IMR-90 (cell line): ENCODE measurements around the gene MGAT3. TPM values are rescaled to one million over a fixed set of nuclear protein-coding genes. Genes with fewer than 3 reads are reported as not detected.
A peak's percentile ranks its signal among the peaks of the same experiment; 100 is the strongest.

ENCODE experiments used
- ATAC-seq: fragments of 200-7000 bp; cut with Tn5 transposase; 2 replicates; pipeline ENCODE4 v1.9.1; 2020; ENCODE audit warnings: low read depth, mild to moderate bottlenecking, moderate library complexity
- BruUV-seq: library from RNA; stranded (reverse); fragments of 400-500 nt; replicated peaks from 2 replicates; lab custom pipeline; 2021; lab: Mats Ljungman, UMichigan
- CTCF ChIA-PET: fragments of 300-600 bp; formaldehyde crosslinking; extraction: SDS; loops from one replicate; lab custom pipeline; 2021; ENCODE audit warnings: antibody characterized with exemption; lab: Yijun Ruan, JAX
- POLR2A ChIA-PET: fragments of 300-600 bp; sonication (Branson Sonifier 250); formaldehyde crosslinking; loops from one replicate; lab custom pipeline; 2022; ENCODE audit warnings: antibody characterized with exemption; ENCODE audit not compliant: unreplicated experiment; lab: Charles Lee
- DNase-seq: peaks from one replicate; pipeline ENCODE4 v3.0.0; 2013
- H2AFZ ChIP-seq: replicated peaks from 2 replicates; pipeline ENCODE3; 2013; ENCODE audit warnings: low read length, mild to moderate bottlenecking; ENCODE audit not compliant: poor library complexity
- H2AK5ac ChIP-seq: 2 replicates; pipeline ENCODE4 v1.6.1; 2013; ENCODE audit warnings: low read depth, low read length, inconsistent platforms
- H2AK9ac ChIP-seq: replicated peaks from 2 replicates; pipeline ENCODE3; 2013; ENCODE audit warnings: mild to moderate bottlenecking, low read depth, low read length, moderate library complexity; ENCODE audit not compliant: poor library complexity
- H2BK120ac ChIP-seq: 2 replicates; pipeline ENCODE4 v1.6.1; 2013; ENCODE audit warnings: low read depth, low read length, inconsistent platforms
- H2BK15ac ChIP-seq: 3 replicates; pipeline ENCODE4 v1.6.1; 2013; ENCODE audit warnings: low read depth, low read length, inconsistent platforms
- H2BK20ac ChIP-seq: 2 replicates; pipeline ENCODE4 v1.6.1; 2013; ENCODE audit warnings: low read depth, mild to moderate bottlenecking, inconsistent platforms, low read length, moderate library complexity
- H2BK5ac ChIP-seq: 2 replicates; pipeline ENCODE4 v1.6.1; 2013; ENCODE audit warnings: mild to moderate bottlenecking, low read depth, low read length, inconsistent platforms; ENCODE audit not compliant: poor library complexity, severe bottlenecking
- H3K14ac ChIP-seq: replicated peaks from 2 replicates; pipeline ENCODE4 v1.6.1; 2013; ENCODE audit warnings: low read depth, low read length, inconsistent platforms
- H3K18ac ChIP-seq: 2 replicates; pipeline ENCODE4 v1.6.1; 2013; ENCODE audit warnings: low read depth, low read length, control low read depth
- H3K23ac ChIP-seq: 2 replicates; pipeline ENCODE4 v1.6.1; 2013; ENCODE audit warnings: low read depth, low read length, inconsistent platforms
- H3K27ac ChIP-seq: 2 replicates; pipeline ENCODE4 v1.5.1; 2013; ENCODE audit warnings: mild to moderate bottlenecking, control low read depth, low read length; ENCODE audit not compliant: insufficient read depth
- H3K27me3 ChIP-seq: 2 replicates; pipeline ENCODE4 v1.6.1; 2013; ENCODE audit warnings: low read length; ENCODE audit not compliant: control insufficient read depth, insufficient read depth
- H3K36me3 ChIP-seq: 2 replicates; pipeline ENCODE4 v1.6.1; 2013; ENCODE audit warnings: low read length, mixed read lengths; ENCODE audit not compliant: control insufficient read depth, insufficient read depth
- H3K4ac ChIP-seq: 2 replicates; pipeline ENCODE4 v1.6.1; 2013; ENCODE audit warnings: low read depth, low read length, inconsistent platforms
- H3K4me1 ChIP-seq: 2 replicates; pipeline ENCODE4 v1.6.1; 2013; ENCODE audit warnings: low read length, mixed read lengths; ENCODE audit not compliant: control insufficient read depth, insufficient read depth
- H3K4me2 ChIP-seq: 2 replicates; pipeline ENCODE4 v1.6.1; 2013; ENCODE audit warnings: low read depth, mild to moderate bottlenecking, control low read depth, low read length, moderate library complexity
- H3K4me3 ChIP-seq: 2 replicates; pipeline ENCODE4 v1.5.1; 2013; ENCODE audit warnings: low read depth, mild to moderate bottlenecking, control low read depth, low read length, moderate library complexity; ENCODE audit not compliant: insufficient read depth
- H3K56ac ChIP-seq: 2 replicates; pipeline ENCODE4 v1.6.1; 2013; ENCODE audit warnings: low read length, inconsistent platforms; ENCODE audit not compliant: insufficient read depth; ENCODE audit errors: extremely low read depth
- H3K79me1 ChIP-seq, 2 experiments: 2 replicates each; pipeline ENCODE4 v1.6.1; 2013; ENCODE audit warnings: low read length in 2 of 2, inconsistent platforms in 1 of 2, low read depth in 1 of 2
- H3K9ac ChIP-seq: 2 replicates; pipeline ENCODE4 v1.6.1; 2013; ENCODE audit warnings: low read depth, low read length, control low read depth
- H3K9me1 ChIP-seq: 2 replicates; pipeline ENCODE4 v1.6.1; 2013; ENCODE audit warnings: low read length, inconsistent platforms; ENCODE audit not compliant: insufficient read depth
- H3K9me3 ChIP-seq: 2 replicates; pipeline ENCODE4 v1.6.1; 2013; ENCODE audit warnings: low read length; ENCODE audit not compliant: control insufficient read depth, insufficient read depth
- H4K20me1 ChIP-seq: 2 replicates; pipeline ENCODE4 v1.6.1; 2013; ENCODE audit warnings: low read length, inconsistent platforms; ENCODE audit not compliant: insufficient read depth
- H4K5ac ChIP-seq: 2 replicates; pipeline ENCODE4 v1.6.1; 2013; ENCODE audit warnings: mild to moderate bottlenecking, low read depth, low read length, control low read depth
- H4K8ac ChIP-seq, 2 experiments: 2 replicates each; pipeline ENCODE4 v1.6.1; 2013; ENCODE audit warnings: low read depth in 2 of 2, low read length in 2 of 2, control low read depth in 1 of 2, inconsistent platforms in 1 of 2
- H4K91ac ChIP-seq: 2 replicates; pipeline ENCODE4 v1.6.1; 2013; ENCODE audit warnings: low read depth, low read length, inconsistent platforms; ENCODE audit not compliant: insufficient read depth
- BHLHE40 ChIP-seq: fragments of 150-350 bp; IDR thresholded peaks from 2 replicates; pipeline ENCODE4 v1.6.1; 2016; ENCODE audit warnings: mild to moderate bottlenecking, low read depth, low read length
- CEBPB ChIP-seq: IDR thresholded peaks from 2 replicates; pipeline ENCODE4 v1.6.1; 2012; ENCODE audit warnings: low read depth, low read length, improper control_type of control experiment
- CHD1 ChIP-seq: IDR thresholded peaks from 2 replicates; pipeline ENCODE4 v1.6.1; 2012; ENCODE audit warnings: low read depth, low read length, improper control_type of control experiment
- CTCF ChIP-seq: conservative IDR thresholded peaks from 2 replicates; pipeline ENCODE4 v1.5.1; 2012; ENCODE audit warnings: mild to moderate bottlenecking, low read depth, low read length, improper control_type of control experiment
- ELK1 ChIP-seq: fragments of 150-350 bp; IDR thresholded peaks from 2 replicates; pipeline ENCODE4 v1.6.1; 2016; ENCODE audit warnings: low read depth, mild to moderate bottlenecking, low read length, moderate library complexity, borderline replicate concordance
- FOS ChIP-seq: fragments of 150-350 bp; IDR thresholded peaks from 2 replicates; pipeline ENCODE4 v1.6.1; 2016; ENCODE audit warnings: low read depth, low read length
- MAFK ChIP-seq: IDR thresholded peaks from 2 replicates; pipeline ENCODE4 v1.6.1; 2012; ENCODE audit warnings: low read depth, low read length, improper control_type of control experiment
- MAZ ChIP-seq: IDR thresholded peaks from 2 replicates; pipeline ENCODE4 v1.6.1; 2012; ENCODE audit warnings: low read depth, mild to moderate bottlenecking, low read length, improper control_type of control experiment, moderate library complexity, borderline replicate concordance
- MXI1 ChIP-seq: IDR thresholded peaks from 2 replicates; pipeline ENCODE4 v1.6.1; 2012; ENCODE audit warnings: low read depth, mild to moderate bottlenecking, low read length, moderate library complexity, borderline replicate concordance
- NFE2L2 ChIP-seq: fragments of 150-350 bp; IDR thresholded peaks from 2 replicates; pipeline ENCODE4 v1.6.1; 2016; ENCODE audit warnings: low read depth, mild to moderate bottlenecking, low read length
- POLR2A ChIP-seq: IDR thresholded peaks from 2 replicates; pipeline ENCODE4 v1.6.1; 2012; ENCODE audit warnings: mild to moderate bottlenecking, low read depth, low read length
- RAD21 ChIP-seq: IDR thresholded peaks from 2 replicates; pipeline ENCODE4 v1.6.1; 2012; ENCODE audit warnings: low read length, improper control_type of control experiment
- SMC3 ChIP-seq: fragments of 150-350 bp; IDR thresholded peaks from 2 replicates; pipeline ENCODE4 v1.6.1; 2016; ENCODE audit warnings: low read depth, mild to moderate bottlenecking, antibody characterized with exemption, low read length, moderate library complexity
- USF2 ChIP-seq: fragments of 150-350 bp; IDR thresholded peaks from 2 replicates; pipeline ENCODE4 v1.6.1; 2017; ENCODE audit warnings: mild to moderate bottlenecking, antibody characterized with exemption, low read length, low read depth
- WGBS, 2 experiments: methylation state at CpG; one replicate each; pipeline versions ENCODE4 v1.1.5 to v1.1.7; 2013; ENCODE audit warnings: missing lambda C conversion rate in 2 of 2; ENCODE audit not compliant: insufficient read length in 1 of 2; ENCODE audit errors: extremely low coverage in 2 of 2; 5-methylcytosine and 5-hydroxymethylcytosine counted together
- dilution Hi-C: fragments of 300-500 bp; cut with HindIII; formaldehyde crosslinking; loops from one replicate; pipeline ENCODE4 v1.14.3; 2018; ENCODE audit warnings: low sequenced_read_pairs; ENCODE audit not compliant: unreplicated experiment
- in situ Hi-C: fragments of 300-500 bp; cut with MboI; formaldehyde crosslinking; loops from 3 replicates; pipeline ENCODE4 v1.14.3; 2019; ENCODE audit warnings: low sequenced_read_pairs, inconsistent platforms, mixed read lengths
- intact Hi-C: fragments of 100-400 bp; cut with micrococcal nuclease; formaldehyde crosslinking; loops from 2 replicates; pipeline ENCODE4 v1.10.0; 2022
- polyA plus RNA-seq, 3 experiments: library from polyadenylated mRNA; depleted of rRNA; stranded (reverse); fragments of >200 nt; gene quantifications; 2 replicates each; pipeline ENCODE4 v1.2.3, GENCODE V29; 2012; ENCODE audit warnings: low replicate concordance in 1 of 3
- total RNA-seq: library from RNA; depleted of rRNA; stranded (reverse); fragments of >200 nt; gene quantifications from 2 replicates; pipeline ENCODE4 v1.2.3, GENCODE V29; 2012

Gene MGAT3
- total and polyA plus RNA-seq, 2 of the 4 experiments (the other 2 are of a cell fraction) = 0.36 to 1.1 TPM

GRCh38 chr22:39472570-39473556 lies 16.1 kb downstream of the MGAT3 start:
- CTCF ChIA-PET = no interaction called here
- Histone ChIP-seq H4K91ac (peak overlapping the region; percentile 77), H2AFZ (no peak overlapping the region), H2BK120ac (peak overlapping the region; percentile 95), H4K5ac (no peak overlapping the region; the same call in 1 of the 2 replicates), H2BK5ac (no peak overlapping the region), H3K4ac (peak overlapping the region; percentile 96), H2AK5ac (peak overlapping the region; percentile 48), H3K27ac (no peak overlapping the region), H3K27me3 (no peaks in the 10 kb centered on the region), H3K9me3 (no peaks in the 10 kb centered on the region), H2BK20ac (peak overlapping the region; percentile 91), H3K36me3 (no peaks in the 10 kb centered on the region), H2BK15ac (peak overlapping the region; percentile 69; the same call in 2 of the 3 replicates), H3K23ac (no peak overlapping the region), H3K9ac (no peak overlapping the region), H3K56ac (no peak overlapping the region), H3K79me1 (no peaks in the 10 kb centered on the region), H3K18ac (no peak overlapping the region), H3K9me1 (peaks cover 26% of the 10 kb centered on the region), H3K4me3 (no peak overlapping the region), H3K4me2 (no peak overlapping the region), H2AK9ac (peak overlapping the region; percentile 78), H4K20me1 (no peaks in the 10 kb centered on the region), H3K4me1 (peaks cover 40% of the 10 kb centered on the region), H3K14ac (peak overlapping the region; percentile 82; the same call in 1 of the 2 replicates), H4K8ac (peak overlapping the region; percentile 46 to 88; a peak in 2 of 4 replicates)
- WGBS, 2 experiments = 74% methylated on average over 13 of the region's 19 CpGs; no CpG with 5 or more reads in 1 of the 2 experiments
- no peak for ATAC-seq
- intact Hi-C loops (no loop called here), dilution Hi-C loops (no loop called here), in situ Hi-C loops (no loop called here)
- no peak for DNase-seq
- POLR2A ChIA-PET = no interaction called here
- BruUV-seq = no TSS peak
- TF ChIP-seq CHD1 = no peak
- TF ChIP-seq MAZ = no peak
- TF ChIP-seq USF2 = no peak
- TF ChIP-seq RAD21 = no peak
- TF ChIP-seq BHLHE40 = no peak
- no peak for TF ChIP-seq MAFK
- no peak for TF ChIP-seq POLR2A
- TF ChIP-seq CEBPB = no peak
- no peak for TF ChIP-seq NFE2L2
- no peak for TF ChIP-seq FOS
- no peak for TF ChIP-seq ELK1
- TF ChIP-seq MXI1 = no peak
- TF ChIP-seq CTCF = no peak
- TF ChIP-seq SMC3 = no peak
